ENCODE measurements around the gene ZNF236.

GRCh38 chr18:76980663-76981395 lies 158.5 kb downstream of the ZNF236 start:
- no peak for TF ChIP-seq CTCF (IDR thresholded peaks at IDR 0.05; ENCODE audit: insufficient read depth, low read length, poor library complexity, severe bottlenecking)
- no peak for TF ChIP-seq EZH2phosphoT487 (conservative IDR thresholded peaks at IDR 0.05; ENCODE audit: low read length)

Data from SU-DHL-6 (cell line).